Breast epithelium (tissue), 4 donors: Measurements from ENCODE around the gene COMT. TPM values are rescaled to one million over a fixed set of nuclear protein-coding genes. Genes with fewer than 3 reads are reported as not detected.

Experiments
- DNase-seq, 2 donors: peaks; one replicate each; pipeline ENCODE4 v3.0.0-alpha.2; 2019; ENCODE audit warnings: low spot score in 2 of 2
- H3K27ac ChIP-seq, 2 donors: fragments of 200-600 bp; sonication (generic) in 1 of 2; one replicate each; pipeline ENCODE4 v1.5.1; 2016 to 2019; ENCODE audit warnings: mild to moderate bottlenecking in 1 of 2
- H3K27me3 ChIP-seq, 2 donors: fragments of 200-600 bp; sonication (generic) in 1 of 2; one replicate each; pipeline versions ENCODE4 v1.5.1 to v1.6.0; 2017 to 2019; ENCODE audit warnings: control low read depth in 1 of 2, mild to moderate bottlenecking in 1 of 2
- H3K36me3 ChIP-seq: fragments of 200-600 bp; one replicate; pipeline ENCODE4 v1.5.1; 2019
- H3K4me1 ChIP-seq, 2 donors: fragments of 200-600 bp; sonication (generic); one replicate each; pipeline ENCODE4 v1.5.1; 2016 to 2019; ENCODE audit warnings: control low read depth in 1 of 2
- H3K4me3 ChIP-seq, 3 donors: fragments of 200-600 bp; sonication (generic); 1 replicate in 2 of 3; 2 replicates in 1 of 3; pipeline ENCODE4 v1.5.1; 2016 to 2019; ENCODE audit warnings: mild to moderate bottlenecking in 3 of 3, moderate library complexity in 2 of 3
- H3K9me3 ChIP-seq, 2 donors: fragments of 200-600 bp; sonication (generic) in 1 of 2; one replicate each; pipeline ENCODE4 v1.5.1; 2016 to 2019; ENCODE audit warnings: control low read depth in 1 of 2
- CTCF ChIP-seq, 3 donors: fragments of 450-650 bp; IDR thresholded peaks; one replicate each; pipeline ENCODE4 v1.5.1; 2016 to 2017; ENCODE audit warnings: antibody characterized with exemption in 3 of 3, mild to moderate bottlenecking in 3 of 3, moderate library complexity in 3 of 3
- POLR2A ChIP-seq: fragments of 450-650 bp; IDR thresholded peaks from one replicate; pipeline ENCODE4 v1.6.1; 2016; ENCODE audit warnings: antibody characterized with exemption, mild to moderate bottlenecking, moderate library complexity
- POLR2AphosphoS5 ChIP-seq, 3 donors: sonication (generic); formaldehyde crosslinking; IDR thresholded peaks; one replicate each; pipeline ENCODE4 v1.6.1; 2017; ENCODE audit warnings: antibody characterized with exemption in 3 of 3
- intact Hi-C: fragments of 100-400 bp; cut with DNase I; formaldehyde crosslinking; loops from one replicate; pipeline ENCODE4 v1.15.1; 2023; ENCODE audit warnings: low total_unique reads
- total RNA-seq, 3 donors: library from RNA; depleted of rRNA; stranded (reverse); fragments of >200 nt; gene quantifications; one replicate each; pipeline ENCODE4 v1.1.0, GENCODE V29; 2016

The COMT gene
- total RNA-seq, 3 donors from 2014 or later, result 136 to 198 (median 196) TPM

- Histone ChIP-seq H3K4me3 (peak overlapping the region in 2 of 3 donors; percentile 78 to 90), H3K4me1 (peaks cover 12 to 16% of the 10 kb centered on the region in 2 donors)
Measured at GRCh38 chr22:20017622-20017958, 76.0 kb downstream of the COMT start.

GRCh38 chr22:20018001-20018400, 76.4 kb downstream of the COMT start:
- H3K4me3 ChIP-seq, result no peak overlapping the region
- DNase-seq, result no peak
- no peak for TF ChIP-seq CTCF (IDR thresholded peaks at IDR 0.05)
- TF ChIP-seq POLR2AphosphoS5 (IDR thresholded peaks at IDR 0.05), result no peak
- TF ChIP-seq POLR2A, result no peak
- H3K9me3 ChIP-seq, result no peaks in the 10 kb centered on the region
- peaks cover 12 to 17% of the 10 kb centered on the region in 2 donors for H3K4me1 ChIP-seq
- H3K27ac ChIP-seq, result no peak overlapping the region
- no peaks in the 10 kb centered on the region for H3K36me3 ChIP-seq
- intact Hi-C loops, result no loop called here
- H3K27me3 ChIP-seq, result no peaks in the 10 kb centered on the region

More at GRCh38 chr22:20017622-20017958, 76.0 kb downstream of the COMT start:
- Histone ChIP-seq H3K27me3 (no peaks in the 10 kb centered on the region), H3K36me3 (no peaks in the 10 kb centered on the region), H3K9me3 (no peaks in the 10 kb centered on the region), H3K27ac (no peak overlapping the region)
- intact Hi-C loops, result no loop called here
- TF ChIP-seq CTCF (IDR thresholded peaks at IDR 0.05), result no peak
- no peak for TF ChIP-seq POLR2AphosphoS5 (IDR thresholded peaks at IDR 0.05)
- TF ChIP-seq POLR2A, result no peak
- DNase-seq, result no peak

Other genes with a start within 250 kb of the COMT start
- gene SEPTIN5, start 227.3 kb upstream of the COMT start, total RNA-seq, result 10 to 100 TPM in 2 of 3 donors, 1 to 10 TPM in 1; 5.4 to 33.8 (median 18.4) TPM
- gene GP1BB, start 218.2 kb upstream of the COMT start, total RNA-seq, result 1 to 10 TPM; 1.3 to 6.2 (median 2.9) TPM
- 1 to 10 TPM in 2 of 3 donors, under 1 TPM in 1; 0.96 to 9.2 (median 2.9) TPM for gene TBX1, start 181.0 kb upstream of the COMT start, total RNA-seq
- 1 to 10 TPM; 5.6 to 8.2 (median 6.3) TPM for gene GNB1L, start 86.9 kb upstream of the COMT start, total RNA-seq
- gene RTL10, start 86.9 kb upstream of the COMT start, total RNA-seq, result 10 to 100 TPM in 2 of 3 donors, 1 to 10 TPM in 1; 6.7 to 21.5 (median 14.1) TPM
- gene TXNRD2, start within 50 bp of the COMT start, total RNA-seq, result 10 to 100 TPM; 13.8 to 22.8 (median 20.6) TPM
- gene ARVCF, start 75.1 kb downstream of the COMT start, total RNA-seq, result 10 to 100 TPM; 13.0 to 51.2 (median 44.2) TPM
- gene TANGO2, start 79.3 kb downstream of the COMT start, total RNA-seq, result 10 to 100 TPM; 25.9 to 55.4 (median 33.4) TPM
- 10 to 100 TPM; 18.4 to 34.7 (median 29.0) TPM for gene DGCR8, start 138.5 kb downstream of the COMT start, total RNA-seq
- gene RANBP1, start 174.3 kb downstream of the COMT start, total RNA-seq, result 100 to 1,000 TPM; 131 to 202 (median 146) TPM
- gene TRMT2A, start 175.5 kb downstream of the COMT start, total RNA-seq, result 10 to 100 TPM; 49.8 to 72.4 (median 51.1) TPM
- 10 to 100 TPM; 10.2 to 14.1 (median 11.2) TPM for gene ZDHHC8, start 190.0 kb downstream of the COMT start, total RNA-seq
- under 1 TPM in 1 of 3 donors, not detected in 2; 0.66 TPM for gene CCDC188, start 209.3 kb downstream of the COMT start, total RNA-seq